Activated naive CD4-positive, alpha-beta T cell treated with anti-CD3 and anti-CD28 coated beads, Interleukin-2, amount 50 U/mL, for 16 hours (primary cell): ENCODE data around the gene PAGE5.

ENCODE experiments used
- DNase-seq: peaks from one replicate; pipeline ENCODE4 v3.0.0-alpha.2; 2020

PAGE5 gene, protein sequence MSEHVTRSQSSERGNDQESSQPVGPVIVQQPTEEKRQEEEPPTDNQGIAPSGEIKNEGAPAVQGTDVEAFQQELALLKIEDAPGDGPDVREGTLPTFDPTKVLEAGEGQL

DNA sequence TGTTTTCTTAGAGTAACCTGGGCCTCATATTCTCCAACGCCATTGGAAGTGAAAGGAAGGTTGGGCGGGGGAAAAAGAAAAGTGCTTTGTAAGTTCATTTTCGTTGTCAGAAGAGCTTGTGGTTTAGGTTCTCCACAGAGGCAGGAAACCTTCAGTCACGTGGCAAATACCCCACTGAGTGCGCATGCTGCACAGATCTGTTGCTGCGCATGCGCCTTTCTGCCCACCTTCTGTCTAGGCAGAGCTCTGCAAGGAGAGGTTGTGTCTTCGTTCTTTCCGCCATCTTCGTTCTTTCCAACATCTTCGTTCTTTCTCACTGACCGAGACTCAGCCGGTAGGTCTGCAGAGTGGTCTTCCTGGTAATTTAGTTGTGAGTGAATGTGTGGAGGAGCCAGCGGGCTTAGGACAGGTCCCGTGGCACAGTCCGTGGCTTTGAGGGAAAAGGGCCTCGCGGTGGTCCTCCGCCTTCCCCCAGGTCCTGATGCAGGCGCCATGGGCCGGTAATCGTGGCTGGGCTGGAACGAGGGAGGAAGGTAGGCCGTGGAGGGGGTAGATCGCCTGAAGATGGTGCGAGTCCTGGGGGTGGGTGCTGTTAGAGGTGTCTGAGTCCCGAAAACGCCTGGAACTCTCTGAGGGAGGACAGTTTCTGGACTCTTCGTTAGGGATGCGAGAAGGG is at the start of gene PAGE5:
Gene PAGE5 (plus strand): TSS at position 228 of the 676 bp plus-strand sequence. CDS start 1,037 bp downstream, outside the sequence.
- no peak for DNase-seq

DNA sequence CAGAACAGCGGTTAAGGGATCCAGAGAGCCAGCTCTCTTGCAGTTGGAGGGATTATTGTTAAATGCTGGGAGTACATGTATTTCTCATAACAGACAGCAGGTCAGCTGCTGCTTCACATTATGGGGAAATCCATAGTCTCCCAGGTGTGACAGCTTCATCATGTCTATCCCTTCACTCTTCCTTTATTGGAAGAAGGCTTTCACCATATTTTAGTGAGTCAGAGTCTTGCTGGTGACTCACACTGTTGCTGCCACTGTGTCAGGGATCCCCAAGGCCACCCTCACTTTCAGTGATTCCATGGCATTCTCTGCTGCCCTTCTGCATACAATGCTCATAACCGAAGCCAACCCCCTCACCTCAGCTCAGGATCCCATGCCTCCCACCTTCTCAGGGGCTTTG is 32.9 kb upstream of the PAGE5 start:
- DNase-seq: no peak

DNA sequence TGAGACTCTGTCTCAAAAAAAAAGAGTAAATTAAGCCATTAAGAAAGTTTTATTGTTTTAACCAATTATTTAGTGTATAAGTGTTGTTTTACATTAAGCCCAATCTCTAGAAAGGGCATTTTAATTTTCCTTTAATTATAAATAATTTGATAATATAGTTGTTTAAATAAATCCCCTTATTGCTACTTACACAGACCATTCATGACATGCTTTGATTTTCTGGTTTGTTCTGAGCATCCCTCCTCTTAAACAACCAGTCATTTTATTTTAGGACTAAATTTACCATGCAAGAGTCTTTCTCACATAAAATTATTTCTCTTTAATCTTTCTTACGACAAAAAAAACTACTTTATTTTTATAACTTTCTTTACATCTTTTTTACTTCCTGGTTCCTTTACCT is 23.5 kb upstream of the PAGE5 start:
- no peak for DNase-seq

DNA sequence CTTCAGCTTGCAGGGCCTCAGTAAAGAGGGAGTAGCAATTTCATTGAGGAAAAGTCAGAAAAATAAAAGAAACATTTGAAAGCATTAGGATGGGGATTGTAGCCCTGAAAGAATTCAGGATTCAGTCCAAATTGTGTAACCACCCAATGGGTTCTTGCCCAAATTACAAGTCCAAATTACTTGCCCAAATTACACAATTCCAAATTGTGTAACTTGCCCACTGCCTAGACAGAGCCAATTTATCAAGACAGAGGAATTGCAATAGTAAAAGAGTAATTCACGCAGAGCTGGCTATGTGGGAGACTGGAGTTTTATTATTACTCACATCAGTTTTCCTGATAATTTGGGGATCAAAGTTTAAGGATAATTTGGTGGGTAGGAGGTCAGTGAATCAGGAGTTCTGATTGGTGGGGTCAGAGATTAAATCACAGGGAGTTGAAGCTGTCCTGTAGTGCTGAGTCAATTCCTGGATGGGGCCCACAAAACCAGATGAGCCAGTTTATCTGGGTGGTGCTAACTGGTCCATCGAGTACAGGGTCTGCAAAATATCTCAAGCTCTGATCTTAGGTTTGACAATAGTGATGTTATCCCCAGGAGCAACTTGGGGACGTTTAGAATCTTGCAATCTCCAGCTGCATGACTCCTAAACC is 18.1 kb upstream of the PAGE5 start:
- no peak for DNase-seq

DNA sequence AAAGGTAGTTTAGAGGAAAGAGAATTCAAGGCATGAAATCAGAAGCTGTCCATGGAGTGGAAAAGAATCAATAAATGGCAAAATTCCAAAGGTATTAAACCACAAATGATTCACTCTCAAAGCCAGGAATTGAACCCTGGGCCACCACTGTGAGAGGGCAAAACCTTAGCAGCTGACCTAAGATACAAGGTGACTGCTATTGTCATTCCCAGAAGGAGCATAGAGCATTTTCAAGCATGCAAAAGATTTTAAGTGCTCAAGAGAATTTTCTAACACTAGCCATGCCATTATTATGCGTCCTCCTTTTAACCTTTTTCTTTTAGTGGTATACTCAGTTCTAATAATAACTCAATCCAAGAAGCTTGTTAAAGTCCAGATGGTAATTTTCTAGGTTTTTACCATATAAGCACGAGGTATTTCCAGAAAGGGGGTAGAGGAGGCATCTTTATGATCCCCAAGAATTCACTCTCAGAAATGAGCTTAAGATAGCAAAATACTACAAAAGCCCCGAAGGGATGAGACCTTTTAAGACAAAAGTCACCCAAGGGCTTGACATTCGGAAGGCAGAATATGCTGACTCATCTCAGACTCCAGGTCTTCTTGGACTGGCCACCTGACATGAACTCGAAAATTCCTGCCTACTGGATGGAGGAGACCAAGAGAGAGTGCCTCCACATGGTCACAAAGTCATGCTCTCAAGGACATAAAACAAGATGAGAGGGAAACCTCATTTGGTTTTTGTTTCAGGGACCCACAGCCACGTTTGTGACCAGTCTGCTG is 13.8 kb upstream of the PAGE5 start:
- DNase-seq: no peak

DNA sequence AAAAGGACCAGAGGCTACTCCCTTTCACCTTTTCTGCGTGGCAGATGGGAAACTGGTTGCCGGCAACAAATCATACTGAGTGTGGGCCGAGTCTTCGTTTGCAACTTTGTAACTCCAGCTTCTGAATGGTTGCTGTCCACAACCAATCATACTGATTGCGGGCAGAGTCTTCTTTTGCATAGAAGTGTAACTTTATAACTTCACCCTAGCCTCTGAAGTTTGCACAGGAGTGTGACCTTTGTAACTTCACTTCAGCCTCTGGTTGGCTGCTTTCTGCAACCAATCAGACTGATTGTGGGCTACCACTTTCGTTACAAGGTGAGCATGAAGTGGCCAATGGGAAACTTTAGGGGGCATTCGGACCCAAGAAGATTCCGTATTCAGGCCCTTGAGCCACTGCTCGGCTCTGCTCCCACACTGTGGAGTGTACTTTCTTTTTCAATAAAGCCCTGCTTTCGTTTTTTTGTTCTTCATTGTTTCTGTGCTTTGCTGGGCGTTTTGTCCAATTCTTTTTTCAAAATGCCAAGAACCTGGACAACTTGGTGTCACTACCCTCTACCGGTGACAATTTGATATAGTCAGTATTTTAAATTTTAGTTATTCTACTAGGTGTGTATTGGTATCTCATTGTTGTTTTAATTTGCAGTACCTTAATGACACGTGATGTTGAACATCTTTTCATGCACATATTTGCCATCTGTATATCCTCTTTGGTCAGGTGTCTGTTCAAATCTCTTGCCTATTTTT is 9.0 kb upstream of the PAGE5 start:
- DNase-seq: no peak

DNA sequence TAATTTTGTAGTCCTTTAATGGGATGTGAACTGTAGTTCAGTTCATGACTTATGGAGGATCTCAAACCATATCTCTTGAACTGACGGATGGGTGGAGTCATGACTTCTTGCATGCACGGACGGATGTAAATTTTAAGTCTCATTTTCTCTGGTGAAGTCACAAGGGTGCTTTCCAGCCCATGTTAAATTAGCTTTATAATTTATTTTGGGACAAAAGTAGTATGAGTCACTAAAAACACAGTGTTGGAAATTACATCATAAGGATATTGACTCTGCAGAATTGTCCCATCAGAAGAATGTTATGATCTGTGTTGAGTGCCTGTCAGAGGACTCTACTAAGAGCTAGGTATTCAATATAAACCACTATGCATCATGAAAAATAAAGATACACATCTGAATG is 6.8 kb upstream of the PAGE5 start:
- no peak for DNase-seq

DNA sequence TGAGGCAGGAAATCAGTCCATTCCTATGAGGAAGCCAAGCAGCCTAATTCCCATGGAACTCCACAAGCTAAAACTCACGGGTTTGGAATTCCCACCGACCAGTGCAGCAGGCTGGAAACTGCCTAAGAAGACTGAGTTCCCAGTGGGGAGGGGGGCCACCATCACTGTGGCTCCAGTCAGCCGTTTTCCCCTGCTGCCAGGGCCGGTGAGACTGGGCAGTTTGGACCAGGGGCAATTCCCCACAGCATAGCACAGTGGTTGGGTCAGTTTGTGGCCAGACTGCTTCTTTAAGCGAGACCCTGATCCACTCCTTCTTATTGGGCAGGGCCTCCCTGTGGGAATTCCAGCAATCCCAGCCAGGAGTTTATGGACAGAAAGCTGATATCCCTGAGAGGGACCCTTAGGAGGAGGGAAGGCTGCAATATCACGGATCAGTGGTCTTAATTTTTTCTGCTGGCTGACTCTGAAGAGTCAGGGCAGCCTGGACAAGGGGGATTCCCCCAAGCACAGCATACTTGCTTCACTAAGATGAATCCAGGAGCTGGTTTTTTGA is 20.7 kb downstream of the PAGE5 start:
- no peak for DNase-seq

DNA sequence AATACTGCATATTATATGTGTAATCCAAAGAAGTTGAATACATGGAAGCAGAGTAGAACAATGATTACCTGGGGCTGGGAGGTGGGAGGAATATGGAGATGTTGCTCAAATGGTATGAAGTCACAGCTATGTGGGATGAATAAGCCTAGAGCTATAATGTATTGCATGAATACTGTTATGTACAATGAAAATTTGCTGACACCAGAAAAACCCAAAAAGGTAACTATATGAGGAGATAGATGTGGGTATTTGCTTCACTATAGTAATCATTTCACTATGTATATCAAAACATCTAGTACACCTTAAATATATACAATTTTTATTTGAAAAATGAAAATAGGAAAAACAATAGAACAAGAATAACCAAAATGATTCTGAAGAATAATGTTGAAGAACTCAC is 33.4 kb downstream of the PAGE5 start:
- no peak for DNase-seq

DNA sequence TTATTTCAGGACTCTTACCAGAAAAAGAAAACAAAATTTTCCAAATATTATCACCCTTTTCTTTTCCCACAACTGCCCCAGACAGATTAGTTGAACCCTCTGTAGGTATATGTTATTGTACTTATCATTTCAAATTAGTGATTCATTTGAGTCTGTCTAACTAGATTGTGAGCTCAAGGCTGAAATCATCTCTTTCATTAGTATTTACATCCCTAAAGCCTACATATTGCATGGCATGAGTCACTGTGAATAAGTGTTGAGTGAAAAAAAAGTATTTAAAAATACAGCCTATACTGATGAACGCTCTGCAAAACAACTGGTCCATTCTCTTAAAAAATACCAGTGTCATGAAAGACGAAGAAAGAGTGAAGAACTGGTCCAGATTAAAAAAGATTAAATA is 40.7 kb downstream of the PAGE5 start:
- no peak for DNase-seq

DNA sequence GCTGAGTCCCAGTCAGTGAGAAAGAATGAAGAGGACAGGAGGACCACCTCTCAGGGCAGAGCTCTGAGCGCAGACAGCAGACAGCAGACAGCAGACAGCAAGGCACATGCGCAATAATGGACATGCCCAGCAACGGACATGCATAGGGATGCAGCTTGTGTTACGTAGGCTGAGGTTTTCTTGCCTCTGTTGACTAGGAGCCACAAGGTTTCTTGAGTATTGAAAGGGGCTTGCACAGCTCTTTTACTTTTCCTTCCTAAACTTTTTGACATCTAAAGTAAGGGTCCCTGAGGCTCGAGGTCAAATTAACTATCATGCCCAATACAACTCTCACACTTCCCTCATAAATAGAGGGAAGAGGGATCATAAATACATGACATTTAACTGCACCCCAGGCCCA is 44.7 kb downstream of the PAGE5 start, which contains the start of gene PAGE3:
Gene PAGE3 (minus strand): TSS at position 101 of the 400 bp plus-strand sequence. CDS start 1,013 bp downstream, outside the sequence.
- no peak for DNase-seq
